Suprapubic skin (tissue), 4 donors: ENCODE measurements around the gene MED8.

Source experiments
- POLR2A ChIP-seq, 2 donors: fragments of 450-650 bp; IDR thresholded peaks; one replicate each; pipeline ENCODE4 v1.6.1; 2017; ENCODE audit warnings: antibody characterized with exemption in 2 of 2, mild to moderate bottlenecking in 2 of 2, moderate library complexity in 2 of 2
- POLR2AphosphoS5 ChIP-seq, 3 donors: sonication (generic); formaldehyde crosslinking; IDR thresholded peaks; one replicate each; pipeline ENCODE4 v1.6.1; 2017; ENCODE audit warnings: antibody characterized with exemption in 3 of 3
- TF ChIP-seq, protein P1 (sequence below), 2 donors: fragments of 200-600 bp in 1 of 2; fragments of 450-650 bp in 1 of 2; sonication (generic) in 1 of 2; IDR thresholded peaks; one replicate each; pipeline ENCODE4 v1.5.1; 2016 to 2019; ENCODE audit warnings: antibody characterized with exemption in 2 of 2, mild to moderate bottlenecking in 1 of 2, moderate library complexity in 1 of 2

DNA sequence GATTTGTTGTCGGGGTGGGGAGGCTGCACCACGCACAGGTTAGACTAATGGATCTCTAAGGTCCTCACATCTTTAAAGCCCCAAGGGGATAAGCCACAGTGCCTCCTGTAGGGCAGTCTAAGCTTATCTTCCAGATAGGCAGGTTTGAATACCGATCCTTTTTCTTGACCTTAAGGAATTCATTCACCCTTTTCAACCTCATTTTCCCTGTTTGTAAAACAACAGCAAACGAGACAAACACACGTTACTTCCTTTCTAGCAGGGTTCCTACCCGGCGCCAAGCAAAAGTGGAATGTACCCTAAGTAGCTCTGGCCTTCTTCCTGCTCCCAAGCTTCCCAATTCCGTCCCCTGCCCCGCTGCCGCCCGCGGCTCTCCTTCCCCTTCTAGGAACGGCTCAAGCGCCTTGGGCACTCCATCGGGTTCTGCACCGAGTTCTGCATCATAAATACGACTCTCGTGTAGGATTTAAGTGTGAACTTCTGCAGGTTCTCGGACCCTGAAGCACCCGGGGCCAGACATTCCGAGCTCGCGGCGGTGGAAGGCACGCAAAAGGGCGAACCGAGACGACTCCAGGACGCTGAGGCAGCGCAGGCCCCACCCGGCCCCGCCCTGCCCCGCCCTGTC is 31.4 kb downstream of the MED8 start:
- TF ChIP-seq, protein P1, sequence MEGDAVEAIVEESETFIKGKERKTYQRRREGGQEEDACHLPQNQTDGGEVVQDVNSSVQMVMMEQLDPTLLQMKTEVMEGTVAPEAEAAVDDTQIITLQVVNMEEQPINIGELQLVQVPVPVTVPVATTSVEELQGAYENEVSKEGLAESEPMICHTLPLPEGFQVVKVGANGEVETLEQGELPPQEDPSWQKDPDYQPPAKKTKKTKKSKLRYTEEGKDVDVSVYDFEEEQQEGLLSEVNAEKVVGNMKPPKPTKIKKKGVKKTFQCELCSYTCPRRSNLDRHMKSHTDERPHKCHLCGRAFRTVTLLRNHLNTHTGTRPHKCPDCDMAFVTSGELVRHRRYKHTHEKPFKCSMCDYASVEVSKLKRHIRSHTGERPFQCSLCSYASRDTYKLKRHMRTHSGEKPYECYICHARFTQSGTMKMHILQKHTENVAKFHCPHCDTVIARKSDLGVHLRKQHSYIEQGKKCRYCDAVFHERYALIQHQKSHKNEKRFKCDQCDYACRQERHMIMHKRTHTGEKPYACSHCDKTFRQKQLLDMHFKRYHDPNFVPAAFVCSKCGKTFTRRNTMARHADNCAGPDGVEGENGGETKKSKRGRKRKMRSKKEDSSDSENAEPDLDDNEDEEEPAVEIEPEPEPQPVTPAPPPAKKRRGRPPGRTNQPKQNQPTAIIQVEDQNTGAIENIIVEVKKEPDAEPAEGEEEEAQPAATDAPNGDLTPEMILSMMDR (IDR thresholded peaks at IDR 0.05) = no peak
- peak in 1 of 3 donors; percentile 15 for TF ChIP-seq POLR2AphosphoS5 (IDR thresholded peaks at IDR 0.05)
- TF ChIP-seq POLR2A (IDR thresholded peaks at IDR 0.05) = peak in 1 of 2 donors; percentile 14
